Transverse colon (tissue), 4 donors: ENCODE data around the gene NT5DC2. TPM values are rescaled to one million over a fixed set of nuclear protein-coding genes. Genes with fewer than 3 reads are reported as not detected.

Experiments
- DNase-seq: peaks from one replicate; pipeline ENCODE4 v3.0.0-alpha.2; 2019
- H3K27ac ChIP-seq, 4 donors: fragments of 200-600 bp; sonication (generic); 2 replicates each; pipeline ENCODE4 v1.5.1; 2016 to 2018; ENCODE audit warnings: inconsistent platforms in 4 of 4
- H3K27me3 ChIP-seq: fragments of 200-600 bp; sonication (generic); 2 replicates; pipeline ENCODE4 v1.5.1; 2017; ENCODE audit warnings: inconsistent platforms
- H3K36me3 ChIP-seq, 4 donors: fragments of 200-600 bp; sonication (generic); 2 replicates each; pipeline ENCODE4 v1.5.1; 2017 to 2019; ENCODE audit warnings: inconsistent platforms in 4 of 4
- H3K4me1 ChIP-seq, 4 donors: fragments of 200-600 bp; sonication (generic); 2 replicates each; pipeline ENCODE4 v1.5.1; 2017 to 2020; ENCODE audit warnings: inconsistent platforms in 4 of 4
- H3K4me3 ChIP-seq, 4 donors: fragments of 200-600 bp; sonication (generic); 1 replicate in 1 of 4; 2 replicates in 3 of 4; pipeline versions ENCODE4 v1.5.1 to v1.6.1; 2017 to 2019; ENCODE audit warnings: inconsistent platforms in 4 of 4
- H3K9me3 ChIP-seq, 2 donors: fragments of 200-600 bp; sonication (generic); 2 replicates each; pipeline ENCODE4 v1.5.1; 2017 to 2019; ENCODE audit warnings: inconsistent platforms in 2 of 2
- EP300 ChIP-seq: sonication (generic); formaldehyde crosslinking; IDR thresholded peaks from one replicate; pipeline ENCODE4 v1.6.1; 2017; ENCODE audit warnings: antibody characterized with exemption, low read depth
- POLR2A ChIP-seq: fragments of 450-650 bp; IDR thresholded peaks from one replicate; pipeline ENCODE4 v1.6.1; 2016; ENCODE audit warnings: antibody characterized with exemption, mild to moderate bottlenecking, moderate library complexity
- POLR2AphosphoS5 ChIP-seq, 3 donors: sonication (generic); formaldehyde crosslinking; IDR thresholded peaks; one replicate each; pipeline ENCODE4 v1.6.1; 2016; ENCODE audit warnings: antibody characterized with exemption in 3 of 3
- WGBS, 2 donors: methylation state at CpG; one replicate each; pipeline ENCODE4 v1.1.5; 2018; ENCODE audit warnings: low coverage in 1 of 2; 5-methylcytosine and 5-hydroxymethylcytosine counted together
- in situ Hi-C, 4 donors: fragments of 200-750 bp; cut with MboI; loops; one replicate each; pipeline versions ENCODE4 v1.15.0 to v1.15.1; 2017; ENCODE audit warnings: low sequenced_read_pairs in 3 of 4, low pct_ligation_motif_present in 1 of 4, low pct_unique_long_range_greater_than_20kb in 1 of 4
- intact Hi-C: fragments of 100-400 bp; cut with DNase I; formaldehyde crosslinking; loops from one replicate; pipeline ENCODE4 v1.15.1; 2023; ENCODE audit warnings: low total_unique reads
- total RNA-seq, 4 donors: library from RNA; depleted of rRNA; stranded (reverse); fragments of >200 nt; gene quantifications; one replicate each; pipeline ENCODE4 v1.1.0, GENCODE V29; 2016
- TF ChIP-seq, protein P1 (sequence below), 5 experiments: fragments of 200-600 bp in 3 of 5; fragments of 450-650 bp in 2 of 5; sonication (generic) in 3 of 5; IDR thresholded peaks; 1 replicate in 2 of 5; 2 replicates in 3 of 5; pipeline ENCODE4 v1.5.1; 2016 to 2017; ENCODE audit warnings: antibody characterized with exemption in 5 of 5, inconsistent platforms in 3 of 5, mild to moderate bottlenecking in 2 of 5, moderate library complexity in 1 of 5

NT5DC2 gene
- total RNA-seq, 4 donors from 2014 or later: 5.5 to 16.7 (median 14.9) TPM; not detected in 1

DNA sequence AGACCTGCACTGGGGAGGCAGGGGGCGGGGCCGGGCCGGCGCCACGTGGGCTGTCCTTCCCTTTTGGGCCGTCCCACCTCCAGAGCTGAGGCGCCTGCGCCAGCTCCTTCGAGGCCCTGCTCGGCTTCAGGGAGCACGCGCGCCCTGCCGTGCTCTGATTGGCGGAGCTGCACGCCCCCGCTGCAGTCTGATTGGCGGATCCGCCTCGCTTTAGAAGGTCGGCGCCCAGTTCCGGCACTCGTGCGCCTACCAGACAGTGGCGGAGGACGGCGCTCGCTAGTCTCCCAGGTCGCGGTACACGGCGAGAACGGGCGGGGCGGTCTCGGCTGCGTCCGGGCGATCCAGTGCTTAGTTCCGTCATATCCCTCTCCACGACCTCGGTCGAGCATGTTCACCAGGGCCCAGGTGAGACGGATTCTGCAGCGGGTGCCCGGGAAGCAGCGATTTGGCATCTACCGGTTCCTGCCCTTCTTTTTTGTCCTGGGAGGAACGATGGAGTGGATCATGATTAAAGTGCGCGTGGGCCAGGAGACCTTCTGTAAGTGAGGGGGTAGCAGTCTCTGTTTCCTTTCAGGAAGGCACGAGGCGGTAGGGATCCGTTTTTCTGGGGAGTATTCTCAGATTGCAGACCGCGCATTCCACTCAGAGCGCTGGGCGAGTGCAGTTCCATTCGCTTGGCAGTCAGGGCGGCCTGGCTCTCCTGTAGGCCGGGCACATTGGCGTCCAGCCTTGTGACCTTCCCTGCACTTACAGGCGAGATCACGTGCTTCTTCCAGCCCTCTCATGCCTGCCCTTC is 2.9 kb upstream of the NT5DC2 start, which contains the start of gene UQCC5:
UQCC5 (plus strand) TSS at position 237 of the 796 bp plus-strand sequence; CDS start at position 388, 151 bp downstream.
- Histone ChIP-seq H3K4me1 (peaks cover 19 to 56% (median 42%) of the 10 kb centered on the region in 4 donors), H3K9me3 (no peaks in the 10 kb centered on the region), H3K27me3 (no peaks in the 10 kb centered on the region), H3K4me3 (peak within 1 kb of the TSS; percentile 53 to 84 (median 62)), H3K27ac (peak within 1 kb of the TSS; percentile 85 to 95 (median 92)), H3K36me3 (peaks cover 0 to 6% (median 0%) of the 10 kb centered on the region in 4 donors)
- WGBS, 2 donors: 0% methylated on average over 44 of the region's 65 CpGs; no CpG with 5 or more reads in 1 of the 2 donors
- in situ Hi-C loops (no loop called here), intact Hi-C loops (no loop called here)
- peak; percentile 98 for DNase-seq
- TF ChIP-seq, protein P1, sequence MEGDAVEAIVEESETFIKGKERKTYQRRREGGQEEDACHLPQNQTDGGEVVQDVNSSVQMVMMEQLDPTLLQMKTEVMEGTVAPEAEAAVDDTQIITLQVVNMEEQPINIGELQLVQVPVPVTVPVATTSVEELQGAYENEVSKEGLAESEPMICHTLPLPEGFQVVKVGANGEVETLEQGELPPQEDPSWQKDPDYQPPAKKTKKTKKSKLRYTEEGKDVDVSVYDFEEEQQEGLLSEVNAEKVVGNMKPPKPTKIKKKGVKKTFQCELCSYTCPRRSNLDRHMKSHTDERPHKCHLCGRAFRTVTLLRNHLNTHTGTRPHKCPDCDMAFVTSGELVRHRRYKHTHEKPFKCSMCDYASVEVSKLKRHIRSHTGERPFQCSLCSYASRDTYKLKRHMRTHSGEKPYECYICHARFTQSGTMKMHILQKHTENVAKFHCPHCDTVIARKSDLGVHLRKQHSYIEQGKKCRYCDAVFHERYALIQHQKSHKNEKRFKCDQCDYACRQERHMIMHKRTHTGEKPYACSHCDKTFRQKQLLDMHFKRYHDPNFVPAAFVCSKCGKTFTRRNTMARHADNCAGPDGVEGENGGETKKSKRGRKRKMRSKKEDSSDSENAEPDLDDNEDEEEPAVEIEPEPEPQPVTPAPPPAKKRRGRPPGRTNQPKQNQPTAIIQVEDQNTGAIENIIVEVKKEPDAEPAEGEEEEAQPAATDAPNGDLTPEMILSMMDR (IDR thresholded peaks at IDR 0.05): no peak
- TF ChIP-seq POLR2A (peak; percentile 96), POLR2AphosphoS5 (IDR thresholded peaks at IDR 0.05) (peak; percentile 98 to 99 (median 99)), EP300 (peak; percentile 15)

- in situ Hi-C loops: no loop called here
- Histone ChIP-seq H3K4me3 (peak overlapping the region in 3 of 4 donors; percentile 16 to 53 (median 39)), H3K36me3 (peaks cover 0 to under 1% (median 0%) of the 10 kb centered on the region in 4 donors), H3K4me1 (peaks cover 19 to 56% (median 42%) of the 10 kb centered on the region in 4 donors), H3K27me3 (no peaks in the 10 kb centered on the region), H3K9me3 (no peaks in the 10 kb centered on the region), H3K27ac (peak overlapping the region; percentile 47 to 92 (median 68))
- no peak for DNase-seq
- no peak for TF ChIP-seq POLR2AphosphoS5 (IDR thresholded peaks at IDR 0.05)
- no peak for TF ChIP-seq POLR2A
- TF ChIP-seq, protein P1 (IDR thresholded peaks at IDR 0.05): no peak
- TF ChIP-seq EP300: no peak
- intact Hi-C loops: no loop called here
- WGBS, 2 donors: 8 to 9% methylated on average over 4 to 9 of the region's 9 CpGs
Observed at GRCh38 chr3:52536112-52536368, 2.4 kb upstream of the NT5DC2 start.

- no peak for DNase-seq
- H3K4me1 ChIP-seq: peaks cover 19 to 56% (median 42%) of the 10 kb centered on the region in 4 donors
- in situ Hi-C loops: no loop called here
- no peaks in the 10 kb centered on the region for H3K9me3 ChIP-seq
- 77 to 82% methylated on average over 10 to 19 of the region's 19 CpGs for WGBS, 2 donors
- TF ChIP-seq, protein P1 (IDR thresholded peaks at IDR 0.05): no peak
- TF ChIP-seq POLR2A (no peak), POLR2AphosphoS5 (IDR thresholded peaks at IDR 0.05) (no peak)
- no peaks in the 10 kb centered on the region for H3K36me3 ChIP-seq
- intact Hi-C loops: no loop called here
- H3K27ac ChIP-seq: peak overlapping the region; percentile 47 to 92 (median 68)
- peak overlapping the region in 3 of 4 donors; percentile 16 to 53 (median 39) for H3K4me3 ChIP-seq
- no peaks in the 10 kb centered on the region for H3K27me3 ChIP-seq
Observed at GRCh38 chr3:52535411-52536111, 1.9 kb upstream of the NT5DC2 start.
